ENCODE results near the gene NCAM2.

Gene NCAM2

GRCh38 chr21:21182401-21183010 lies 184.3 kb downstream of the NCAM2 start:
- no peak for DNase-seq (ENCODE audit: low read depth in 1 of 2, low spot score in 1 of 2)
- no peak overlapping the region for H3K4me3 ChIP-seq (replicated peaks; ENCODE audit: insufficient read depth, low read length)
- no peaks in the 10 kb centered on the region for H3K27me3 ChIP-seq (ENCODE audit: insufficient read depth, poor library complexity, severe bottlenecking)
- TF ChIP-seq CTCF (IDR thresholded peaks at IDR 0.05; ENCODE audit: insufficient read depth, low read length) (no peak), REST (IDR thresholded peaks at IDR 0.05; ENCODE audit: insufficient replicate concordance, low read depth) (no peak), GABPA (IDR thresholded peaks at IDR 0.05; ENCODE audit: low read depth) (no peak), POLR2AphosphoS5 (IDR thresholded peaks at IDR 0.05; ENCODE audit: low read depth) (no peak)
- no peak overlapping the region for H3K27ac ChIP-seq (replicated peaks)

GRCh38 chr21:21183092-21183491 lies 184.9 kb downstream of the NCAM2 start:
- no peaks in the 10 kb centered on the region for H3K27me3 ChIP-seq (ENCODE audit: insufficient read depth, poor library complexity, severe bottlenecking)
- DNase-seq (ENCODE audit: low read depth in 1 of 2, low spot score in 1 of 2), result no peak
- no peak overlapping the region for H3K27ac ChIP-seq (replicated peaks)
- TF ChIP-seq POLR2AphosphoS5 (IDR thresholded peaks at IDR 0.05; ENCODE audit: low read depth), result no peak
- TF ChIP-seq CTCF (IDR thresholded peaks at IDR 0.05; ENCODE audit: insufficient read depth, low read length), result no peak
- no peak for TF ChIP-seq REST (IDR thresholded peaks at IDR 0.05; ENCODE audit: insufficient replicate concordance, low read depth)
- TF ChIP-seq GABPA (IDR thresholded peaks at IDR 0.05; ENCODE audit: low read depth), result no peak
- no peak for TF ChIP-seq SPI1 (IDR thresholded peaks at IDR 0.05; ENCODE audit: borderline replicate concordance, low read depth)
- H3K4me3 ChIP-seq (replicated peaks; ENCODE audit: insufficient read depth, low read length), result no peak overlapping the region

- Histone ChIP-seq H3K27me3 (ENCODE audit: insufficient read depth, poor library complexity, severe bottlenecking) (no peaks in the 10 kb centered on the region), H3K4me3 (replicated peaks; ENCODE audit: insufficient read depth, low read length) (no peak overlapping the region), H3K27ac (replicated peaks) (no peak overlapping the region)
- TF ChIP-seq POLR2AphosphoS5 (IDR thresholded peaks at IDR 0.05; ENCODE audit: low read depth), result no peak
- no peak for TF ChIP-seq SPI1 (IDR thresholded peaks at IDR 0.05; ENCODE audit: borderline replicate concordance, low read depth)
- TF ChIP-seq GABPA (IDR thresholded peaks at IDR 0.05; ENCODE audit: low read depth), result no peak
- TF ChIP-seq REST (IDR thresholded peaks at IDR 0.05; ENCODE audit: insufficient replicate concordance, low read depth), result no peak
- no peak for TF ChIP-seq CTCF (IDR thresholded peaks at IDR 0.05; ENCODE audit: insufficient read depth, low read length)
- DNase-seq (ENCODE audit: low read depth in 1 of 2, low spot score in 1 of 2), result no peak
Measured at GRCh38 chr21:21184771-21185528, 186.7 kb downstream of the NCAM2 start.

Data from HL-60 (cell line).